GM12878 (cell line): ENCODE results near the gene UBE2C. TPM values are rescaled to one million over a fixed set of nuclear protein-coding genes. Genes with fewer than 3 reads are reported as not detected.

ENCODE experiments used
- ATAC-seq: fragments of 200-7000 bp; cut with Tn5 transposase; 3 replicates; pipeline ENCODE4 v1.9.1; 2020; ENCODE audit warnings: mild to moderate bottlenecking, moderate library complexity
- BruUV-seq: library from RNA; stranded (reverse); fragments of 400-500 nt; replicated peaks from 2 replicates; lab custom pipeline; 2021; lab: Mats Ljungman, UMichigan
- CTCF ChIA-PET: fragments of 300-600 bp; sonication (Branson Sonifier 250); formaldehyde crosslinking; extraction: SDS; loops from one replicate; lab custom pipeline; 2021; ENCODE audit warnings: inconsistent platforms; lab: Yijun Ruan, JAX
- POLR2A ChIA-PET: fragments of 350-600 bp; formaldehyde crosslinking; extraction: SDS; loops from one replicate; lab custom pipeline; 2021; ENCODE audit warnings: inconsistent platforms; lab: Charles Lee
- RAD21 ChIA-PET: fragments of 300-600 bp; sonication (Branson Sonifier 250); formaldehyde crosslinking; loops from one replicate; lab custom pipeline; 2023; ENCODE audit warnings: antibody characterized with exemption; ENCODE audit not compliant: unreplicated experiment; lab: Charles Lee
- SMC1A ChIA-PET: fragments of 300-600 bp; sonication (Branson Sonifier 250); formaldehyde crosslinking; loops from one replicate; lab custom pipeline; 2023; ENCODE audit not compliant: unreplicated experiment, uncharacterized antibody; lab: Charles Lee
- DNase-seq: peaks from one replicate; pipeline ENCODE4 v3.0.0-alpha.2; 2011; ENCODE audit warnings: low read depth, low spot score
- FAIRE-seq: peaks from 3 replicates; lab custom pipeline; 2011; peaks lifted over from hg19 to GRCh38; lab: Jason Lieb, UNC
- H2AFZ ChIP-seq: 2 replicates; pipeline ENCODE4 v1.6.0; 2011; ENCODE audit warnings: low read depth, low read length, control low read depth; ENCODE audit not compliant: control insufficient read depth
- H3K27ac ChIP-seq: 2 replicates; pipeline ENCODE4 v1.5.1; 2011; ENCODE audit warnings: control low read depth; ENCODE audit not compliant: control insufficient read depth, insufficient read depth
- H3K27me3 ChIP-seq, 2 experiments: replicated peaks in 1 of 2; 2 replicates each; pipeline versions ENCODE4 v1.6.0 to v1.6.1; 2011; ENCODE audit warnings: low read length in 1 of 2; ENCODE audit not compliant: control insufficient read depth in 2 of 2, insufficient read depth in 2 of 2
- H3K36me3 ChIP-seq, 2 experiments: 2 replicates each; pipeline ENCODE4 v1.5.1; 2011; ENCODE audit warnings: low read length in 1 of 2; ENCODE audit not compliant: control insufficient read depth in 2 of 2, insufficient read depth in 2 of 2
- H3K4me1 ChIP-seq: 2 replicates; pipeline ENCODE4 v1.6.1; 2011; ENCODE audit warnings: mild to moderate bottlenecking, low read length, moderate library complexity, mixed read lengths; ENCODE audit not compliant: control insufficient read depth, insufficient read depth
- H3K4me2 ChIP-seq: 2 replicates; pipeline ENCODE4 v1.6.0; 2011; ENCODE audit warnings: control low read depth; ENCODE audit not compliant: control insufficient read depth, insufficient read depth
- H3K4me3 ChIP-seq: fragments of 200-600 bp; sonication (generic); 2 replicates; pipeline ENCODE4 v1.5.1; 2016
- H3K79me2 ChIP-seq: 2 replicates; pipeline ENCODE4 v1.6.0; 2011; ENCODE audit warnings: low read length; ENCODE audit not compliant: control insufficient read depth, insufficient read depth
- H3K9ac ChIP-seq: 2 replicates; pipeline ENCODE4 v1.8.0; 2011; ENCODE audit warnings: low read length, control low read depth, mixed read lengths; ENCODE audit not compliant: control insufficient read depth, insufficient read depth
- H3K9me3 ChIP-seq: replicated peaks from 3 replicates; pipeline ENCODE4 v1.5.1; 2011; ENCODE audit warnings: mild to moderate bottlenecking, low read length; ENCODE audit not compliant: control insufficient read depth, insufficient read depth
- H4K20me1 ChIP-seq: 2 replicates; pipeline ENCODE4 v1.6.0; 2011; ENCODE audit not compliant: control insufficient read depth, insufficient read depth
- BHLHE40 ChIP-seq, 2 experiments: fragments of 450-650 bp in 1 of 2; IDR thresholded peaks; 2 replicates each; pipeline ENCODE4 v1.6.1; 2011 to 2017; ENCODE audit warnings: low read depth in 2 of 2, borderline replicate concordance in 1 of 2, improper control_type of control experiment in 1 of 2, low read length in 1 of 2, mild to moderate bottlenecking in 1 of 2
- BMI1 ChIP-seq: fragments of 450-650 bp; IDR thresholded peaks from 2 replicates; pipeline ENCODE4 v1.6.1; 2016; ENCODE audit warnings: mild to moderate bottlenecking, moderate library complexity, borderline replicate concordance
- CREM ChIP-seq: IDR thresholded peaks from 2 replicates; pipeline ENCODE4 v1.6.1; 2014; ENCODE audit warnings: antibody characterized with exemption, low read depth
- E2F8 ChIP-seq: fragments of 450-650 bp; IDR thresholded peaks from 2 replicates; pipeline ENCODE4 v1.6.1; 2018; ENCODE audit warnings: mild to moderate bottlenecking, low read depth, moderate library complexity; ENCODE audit not compliant: partially characterized antibody
- FOXK2 ChIP-seq: fragments of 450-650 bp; IDR thresholded peaks from 2 replicates; pipeline ENCODE4 v1.6.1; 2017; ENCODE audit warnings: mild to moderate bottlenecking, moderate library complexity
- IKZF2 ChIP-seq, 2 experiments: fragments of 450-650 bp; IDR thresholded peaks; 2 replicates each; pipeline ENCODE4 v1.6.1; 2017; ENCODE audit warnings: mild to moderate bottlenecking in 2 of 2, moderate library complexity in 2 of 2
- NFYB ChIP-seq: IDR thresholded peaks from 2 replicates; pipeline ENCODE4 v1.6.1; 2011; ENCODE audit warnings: low read depth, mild to moderate bottlenecking, low read length, improper control_type of control experiment, moderate library complexity; ENCODE audit not compliant: insufficient read depth
- SKIL ChIP-seq: fragments of 450-650 bp; IDR thresholded peaks from 2 replicates; pipeline ENCODE4 v1.6.1; 2017; ENCODE audit warnings: mild to moderate bottlenecking, low read depth, inconsistent platforms; ENCODE audit not compliant: poor library complexity, severe bottlenecking
- WGBS: methylation state at CpG from one replicate; pipeline ENCODE4 v1.1.6; 2016; ENCODE audit warnings: low lambda C conversion rate; ENCODE audit not compliant: insufficient replicate concordance, insufficient coverage; ENCODE audit errors: missing lambda C conversion rate; 5-methylcytosine and 5-hydroxymethylcytosine counted together
- in situ Hi-C: fragments of 300-500 bp; cut with MboI; formaldehyde crosslinking; loops from 9 replicates; pipeline ENCODE4 v1.14.3; 2018; ENCODE audit warnings: mixed read lengths
- intact Hi-C: fragments of 100-400 bp; cut with micrococcal nuclease; formaldehyde crosslinking; loops from one replicate; pipeline ENCODE4 v1.14.2; 2022; ENCODE audit not compliant: unreplicated experiment
- polyA plus RNA-seq, 11 experiments: library from polyadenylated mRNA; depleted of rRNA in 4 of 11; unstranded in 6 of 11; stranded (reverse) in 5 of 11; fragments of >200 nt; fragmentation: Nextera tagmentation in 4 of 11; fragmentation: Illumina TruSeq in 1 of 11; extraction: Ambion mirVana in 4 of 11; extraction: Trizol in 1 of 11; gene quantifications; 1 replicate in 1 of 11; 2 replicates in 10 of 11; pipeline versions ENCODE4 v1.2.1 to v1.2.3, GENCODE V29; 2011 to 2016; ENCODE audit warnings: inconsistent platforms in 2 of 11, missing spikeins in 2 of 11, low read depth in 1 of 11
- total RNA-seq, 4 experiments: library from RNA; depleted of rRNA in 3 of 4; stranded (reverse); fragments of >200 nt in 3 of 4; fragmentation: Illumina TruSeq in 1 of 4; extraction: Trizol in 1 of 4; gene quantifications; 2 replicates each; pipeline versions ENCODE4 v1.2.1 to v1.2.3, GENCODE V29; 2013 to 2021

UBE2C gene
- total and polyA plus RNA-seq, 10 of the 15 experiments (the other 5 are each of a cell fraction or from before 2014, with no cell fraction given): 86.2 to 412 (median 176) TPM

- POLR2A ChIA-PET: no interaction called here
- Histone ChIP-seq H3K4me1 (peaks cover 5% of the 10 kb centered on the region; the same call in 1 of the 2 replicates), H3K9me3 (no peaks in the 10 kb centered on the region), H4K20me1 (no peaks in the 10 kb centered on the region), H2AFZ (no peak within 1 kb of the TSS), H3K9ac (no peak within 1 kb of the TSS), H3K79me2 (no peaks in the 10 kb centered on the region), H3K27ac (no peak within 1 kb of the TSS), H3K27me3 (no peaks in the 10 kb centered on the region; a peak in 2 of 4 replicates), H3K4me2 (no peak within 1 kb of the TSS), H3K4me3 (no peak within 1 kb of the TSS), H3K36me3 (no peaks in the 10 kb centered on the region)
- RAD21 ChIA-PET: no interaction called here
- no peak for TF ChIP-seq FOXK2
- no peak for TF ChIP-seq BMI1
- TF ChIP-seq NFYB: no peak
- TF ChIP-seq IKZF2 (IDR thresholded peaks at IDR 0.05): no peak
- TF ChIP-seq BHLHE40 (IDR thresholded peaks at IDR 0.05; ENCODE audit: borderline replicate concordance in 1 of 2, low read depth in 2 of 2, low read length in 1 of 2): no peak
- TF ChIP-seq SKIL: no peak
- no peak for TF ChIP-seq E2F8
- no peak for TF ChIP-seq CREM
- no TSS peak for BruUV-seq
- in situ Hi-C loops: no loop called here
- CTCF ChIA-PET: interaction anchor here (1.4 kb wide), 1 partner anchor 10 kb away, joined by 3 read pairs; no protein-coding TSS in a partner anchor
- no peak for DNase-seq
- no peak for ATAC-seq
- no peak for FAIRE-seq
- 24% methylated on average over 8 of the region's 8 CpGs for WGBS
- SMC1A ChIA-PET: no interaction called here
- intact Hi-C loops: no loop called here
Measured at GRCh38 chr20:45827030-45827652, 14.7 kb downstream of the UBE2C start, which contains the start of gene TNNC2. Gene TNNC2, minus strand, starts transcription at chr20:45827312. Its CDS starts 64 bp downstream, at chr20:45827248.
